ENCODE data around the gene FUT2.
"Not testable (repeated sequence)": the region's sequence is repeated elsewhere in the genome, so short reads cannot be mapped to it uniquely, and the experiment has no call there.

The FUT2 gene

GRCh38 chr19:48713041-48713863 lies 17.5 kb downstream of the FUT2 start:
- no peak for TF ChIP-seq CTCF (IDR thresholded peaks at IDR 0.05; ENCODE audit: insufficient read depth, low read length, poor library complexity, severe bottlenecking)
- Histone ChIP-seq H3K36me3 (ENCODE audit: control insufficient read depth, insufficient read depth, low read length) (no peaks in the 10 kb centered on the region), H3K4me3 (replicated peaks; ENCODE audit: low read depth, low read length) (peak overlapping the region; percentile 87), H3K27me3 (replicated peaks; ENCODE audit: control insufficient read depth, insufficient read depth, low read length) (no peaks in the 10 kb centered on the region)
- DNase-seq (ENCODE audit: extremely low read depth, insufficient read length): no peak

- Histone ChIP-seq H3K36me3 (ENCODE audit: control insufficient read depth, insufficient read depth, low read length) (no peaks in the 10 kb centered on the region), H3K27me3 (replicated peaks; ENCODE audit: control insufficient read depth, insufficient read depth, low read length) (no peaks in the 10 kb centered on the region), H3K4me3 (replicated peaks; ENCODE audit: low read depth, low read length) (peak overlapping the region; percentile 87)
- peak; percentile 0 for TF ChIP-seq CTCF (IDR thresholded peaks at IDR 0.05; ENCODE audit: insufficient read depth, low read length, poor library complexity, severe bottlenecking)
- peak; percentile 100 for DNase-seq (ENCODE audit: extremely low read depth, insufficient read length)
These were observed 18.3 kb downstream of the FUT2 start for GRCh38 chr19:48713864-48714755.

GRCh38 chr19:48714759-48715675 lies 19.2 kb downstream of the FUT2 start:
- Histone ChIP-seq H3K4me3 (replicated peaks; ENCODE audit: low read depth, low read length) (peak overlapping the region; percentile 70), H3K27me3 (replicated peaks; ENCODE audit: control insufficient read depth, insufficient read depth, low read length) (no peaks in the 10 kb centered on the region), H3K36me3 (ENCODE audit: control insufficient read depth, insufficient read depth, low read length) (no peaks in the 10 kb centered on the region)
- no peak for DNase-seq (ENCODE audit: extremely low read depth, insufficient read length)
- no peak for TF ChIP-seq CTCF (IDR thresholded peaks at IDR 0.05; ENCODE audit: insufficient read depth, low read length, poor library complexity, severe bottlenecking)

- Histone ChIP-seq H3K4me3 (replicated peaks; ENCODE audit: low read depth, low read length) (no peak overlapping the region), H3K27me3 (replicated peaks; ENCODE audit: control insufficient read depth, insufficient read depth, low read length) (no peaks in the 10 kb centered on the region), H3K36me3 (ENCODE audit: control insufficient read depth, insufficient read depth, low read length) (no peaks in the 10 kb centered on the region)
- no peak for TF ChIP-seq CTCF (IDR thresholded peaks at IDR 0.05; ENCODE audit: insufficient read depth, low read length, poor library complexity, severe bottlenecking)
- no peak for DNase-seq (ENCODE audit: extremely low read depth, insufficient read length)
These were observed 20.0 kb downstream of the FUT2 start for GRCh38 chr19:48715681-48716171.

- no peaks in the 10 kb centered on the region for H3K27me3 ChIP-seq (replicated peaks; ENCODE audit: control insufficient read depth, insufficient read depth, low read length)
- DNase-seq (ENCODE audit: extremely low read depth, insufficient read length): no peak
- no peaks in the 10 kb centered on the region for H3K36me3 ChIP-seq (ENCODE audit: control insufficient read depth, insufficient read depth, low read length)
- H3K4me3 ChIP-seq (replicated peaks; ENCODE audit: low read depth, low read length): no peak overlapping the region
- no peak for TF ChIP-seq CTCF (IDR thresholded peaks at IDR 0.05; ENCODE audit: insufficient read depth, low read length, poor library complexity, severe bottlenecking)
These were observed 21.0 kb downstream of the FUT2 start for GRCh38 chr19:48716562-48717291.

- not testable (repeated sequence) for DNase-seq (ENCODE audit: extremely low read depth, insufficient read length); H3K36me3 ChIP-seq (ENCODE audit: control insufficient read depth, insufficient read depth, low read length); H3K27me3 ChIP-seq (replicated peaks; ENCODE audit: control insufficient read depth, insufficient read depth, low read length); H3K4me3 ChIP-seq (replicated peaks; ENCODE audit: low read depth, low read length)
These were observed 22.3 kb downstream of the FUT2 start for GRCh38 chr19:48718106-48718505.
